Natural killer cell (primary cell): ENCODE measurements around the gene ODAD2. TPM values are rescaled to one million over a fixed set of nuclear protein-coding genes. Genes with fewer than 3 reads are reported as not detected.

Source experiments
- ATAC-seq, 3 donors: fragments of 150-1000 bp in 2 of 3; fragments of 200-7000 bp in 1 of 3; cut with Tn5 transposase; 1 replicate in 1 of 3; 2 replicates in 2 of 3; pipeline ENCODE4 v1.10.0; 2021; ENCODE audit warnings: mild to moderate bottlenecking in 2 of 3, moderate library complexity in 2 of 3
- DNase-seq, 2 donors: peaks; one replicate each; pipeline versions ENCODE4 v3.0.0 to v3.0.0-alpha.2; 2013 to 2021; ENCODE audit warnings: mixed read lengths in 1 of 2
- H3K27ac ChIP-seq: one replicate; pipeline ENCODE4 v1.5.1; 2013; ENCODE audit warnings: mild to moderate bottlenecking, low read length
- H3K27me3 ChIP-seq: one replicate; pipeline ENCODE4 v1.6.1; 2013; ENCODE audit warnings: low read length; ENCODE audit not compliant: control insufficient read depth, insufficient read depth
- H3K36me3 ChIP-seq: one replicate; pipeline ENCODE4 v1.6.1; 2013; ENCODE audit warnings: low read length; ENCODE audit not compliant: control insufficient read depth, insufficient read depth
- H3K4me1 ChIP-seq: one replicate; pipeline ENCODE4 v1.6.1; 2013; ENCODE audit warnings: low read length; ENCODE audit not compliant: control insufficient read depth, insufficient read depth
- H3K4me3 ChIP-seq: one replicate; pipeline ENCODE4 v1.5.1; 2013; ENCODE audit warnings: low read length
- H3K9me3 ChIP-seq: one replicate; pipeline ENCODE4 v1.6.1; 2013; ENCODE audit warnings: low read length; ENCODE audit not compliant: control insufficient read depth, insufficient read depth
- H3K27ac Mint-ChIP-seq, 2 donors: one replicate each; pipeline ENCODE4 v1.8.0; 2022; ENCODE audit warnings: mild to moderate bottlenecking in 2 of 2, mixed read lengths in 2 of 2, moderate library complexity in 1 of 2
- H3K27me3 Mint-ChIP-seq, 2 donors: one replicate each; pipeline ENCODE4 v1.8.0; 2022; ENCODE audit warnings: low read depth in 2 of 2, mixed read lengths in 2 of 2
- H3K36me3 Mint-ChIP-seq: one replicate; pipeline ENCODE4 v1.8.0; 2022; ENCODE audit warnings: mixed read lengths
- H3K4me1 Mint-ChIP-seq, 2 donors: one replicate each; pipeline ENCODE4 v1.8.0; 2022; ENCODE audit warnings: mixed read lengths in 2 of 2
- H3K4me3 Mint-ChIP-seq: one replicate; pipeline ENCODE4 v1.8.0; 2022; ENCODE audit warnings: mild to moderate bottlenecking, moderate library complexity, mixed read lengths
- H3K9me3 Mint-ChIP-seq, 2 donors: one replicate each; pipeline ENCODE4 v1.8.0; 2022; ENCODE audit warnings: mixed read lengths in 2 of 2
- WGBS: methylation state at CpG from one replicate; pipeline ENCODE4 v1.1.7; 2013; ENCODE audit warnings: missing lambda C conversion rate; ENCODE audit not compliant: insufficient coverage; 5-methylcytosine and 5-hydroxymethylcytosine counted together
- intact Hi-C: fragments of 100-400 bp; cut with micrococcal nuclease; formaldehyde crosslinking; loops from one replicate; pipeline ENCODE4 v1.14.2; 2022
- total RNA-seq, 4 donors: library from RNA; stranded (reverse); fragments of 120-200 nt in 1 of 4; gene quantifications; one replicate each; pipeline versions ENCODE4 v1.2.3 to v1.2.4, GENCODE V29; 2013 to 2022
- TF ChIP-seq, protein P1 (sequence below): fragments of 200-600 bp; IDR thresholded peaks from one replicate; pipeline ENCODE4 v1.8.0; 2022; ENCODE audit warnings: antibody characterized with exemption

Gene ODAD2, protein sequence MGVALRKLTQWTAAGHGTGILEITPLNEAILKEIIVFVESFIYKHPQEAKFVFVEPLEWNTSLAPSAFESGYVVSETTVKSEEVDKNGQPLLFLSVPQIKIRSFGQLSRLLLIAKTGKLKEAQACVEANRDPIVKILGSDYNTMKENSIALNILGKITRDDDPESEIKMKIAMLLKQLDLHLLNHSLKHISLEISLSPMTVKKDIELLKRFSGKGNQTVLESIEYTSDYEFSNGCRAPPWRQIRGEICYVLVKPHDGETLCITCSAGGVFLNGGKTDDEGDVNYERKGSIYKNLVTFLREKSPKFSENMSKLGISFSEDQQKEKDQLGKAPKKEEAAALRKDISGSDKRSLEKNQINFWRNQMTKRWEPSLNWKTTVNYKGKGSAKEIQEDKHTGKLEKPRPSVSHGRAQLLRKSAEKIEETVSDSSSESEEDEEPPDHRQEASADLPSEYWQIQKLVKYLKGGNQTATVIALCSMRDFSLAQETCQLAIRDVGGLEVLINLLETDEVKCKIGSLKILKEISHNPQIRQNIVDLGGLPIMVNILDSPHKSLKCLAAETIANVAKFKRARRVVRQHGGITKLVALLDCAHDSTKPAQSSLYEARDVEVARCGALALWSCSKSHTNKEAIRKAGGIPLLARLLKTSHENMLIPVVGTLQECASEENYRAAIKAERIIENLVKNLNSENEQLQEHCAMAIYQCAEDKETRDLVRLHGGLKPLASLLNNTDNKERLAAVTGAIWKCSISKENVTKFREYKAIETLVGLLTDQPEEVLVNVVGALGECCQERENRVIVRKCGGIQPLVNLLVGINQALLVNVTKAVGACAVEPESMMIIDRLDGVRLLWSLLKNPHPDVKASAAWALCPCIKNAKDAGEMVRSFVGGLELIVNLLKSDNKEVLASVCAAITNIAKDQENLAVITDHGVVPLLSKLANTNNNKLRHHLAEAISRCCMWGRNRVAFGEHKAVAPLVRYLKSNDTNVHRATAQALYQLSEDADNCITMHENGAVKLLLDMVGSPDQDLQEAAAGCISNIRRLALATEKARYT
- not detected for total RNA-seq
- 0.09 TPM for total RNA-seq (2013)

GRCh38 chr10:27998954-27999275 lies at the start of gene ODAD2:
Gene ODAD2, minus strand, starts transcription at chr10:27999079. Its CDS starts 3,937 bp downstream, at chr10:27995142.
- intact Hi-C loops: no loop called here
- TF ChIP-seq, protein P1, sequence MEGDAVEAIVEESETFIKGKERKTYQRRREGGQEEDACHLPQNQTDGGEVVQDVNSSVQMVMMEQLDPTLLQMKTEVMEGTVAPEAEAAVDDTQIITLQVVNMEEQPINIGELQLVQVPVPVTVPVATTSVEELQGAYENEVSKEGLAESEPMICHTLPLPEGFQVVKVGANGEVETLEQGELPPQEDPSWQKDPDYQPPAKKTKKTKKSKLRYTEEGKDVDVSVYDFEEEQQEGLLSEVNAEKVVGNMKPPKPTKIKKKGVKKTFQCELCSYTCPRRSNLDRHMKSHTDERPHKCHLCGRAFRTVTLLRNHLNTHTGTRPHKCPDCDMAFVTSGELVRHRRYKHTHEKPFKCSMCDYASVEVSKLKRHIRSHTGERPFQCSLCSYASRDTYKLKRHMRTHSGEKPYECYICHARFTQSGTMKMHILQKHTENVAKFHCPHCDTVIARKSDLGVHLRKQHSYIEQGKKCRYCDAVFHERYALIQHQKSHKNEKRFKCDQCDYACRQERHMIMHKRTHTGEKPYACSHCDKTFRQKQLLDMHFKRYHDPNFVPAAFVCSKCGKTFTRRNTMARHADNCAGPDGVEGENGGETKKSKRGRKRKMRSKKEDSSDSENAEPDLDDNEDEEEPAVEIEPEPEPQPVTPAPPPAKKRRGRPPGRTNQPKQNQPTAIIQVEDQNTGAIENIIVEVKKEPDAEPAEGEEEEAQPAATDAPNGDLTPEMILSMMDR: no peak
- peak within 1 kb of the TSS; percentile 80 for H3K4me3 Mint-ChIP-seq

DNA sequence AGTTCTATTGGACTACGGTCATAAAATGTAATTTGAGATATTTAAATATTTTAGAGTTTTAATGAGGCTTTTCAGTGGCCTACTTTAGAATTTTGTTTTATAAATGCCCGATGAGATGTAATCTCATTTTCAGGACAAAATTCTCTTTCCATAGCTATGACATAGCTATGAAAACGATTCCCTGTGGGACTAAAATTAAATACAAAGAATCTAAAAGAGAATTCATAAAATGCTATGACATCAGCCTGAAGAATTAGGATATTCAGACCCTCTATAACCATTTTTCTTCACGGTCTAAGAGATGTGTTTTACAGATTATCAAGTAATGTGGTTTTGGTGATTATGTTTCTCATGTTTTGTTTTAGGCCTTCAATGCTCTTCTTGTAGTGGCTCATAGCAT lies 48.2 kb upstream of the ODAD2 start:
- no peak overlapping the region for H3K4me3 ChIP-seq
- no peak for ATAC-seq
- no peak for DNase-seq
- no peak overlapping the region for H3K27ac Mint-ChIP-seq
- no peaks in the 10 kb centered on the region for H3K4me1 Mint-ChIP-seq
- intact Hi-C loops: no loop called here
- H3K4me1 ChIP-seq: no peaks in the 10 kb centered on the region
- H3K36me3 ChIP-seq: no peaks in the 10 kb centered on the region
- no peaks in the 10 kb centered on the region for H3K27me3 Mint-ChIP-seq
- WGBS: no CpG with 5 or more reads among the region's 4 CpGs
- no peaks in the 10 kb centered on the region for H3K9me3 ChIP-seq
- H3K4me3 Mint-ChIP-seq: no peak overlapping the region
- TF ChIP-seq, protein P1: no peak
- no peaks in the 10 kb centered on the region for H3K9me3 Mint-ChIP-seq
- no peak overlapping the region for H3K27ac ChIP-seq
- H3K27me3 ChIP-seq: no peaks in the 10 kb centered on the region
- no peaks in the 10 kb centered on the region for H3K36me3 Mint-ChIP-seq

More at GRCh38 chr10:27998954-27999275, at the start of gene ODAD2:
- Mint-ChIP-seq H3K4me1 (peaks cover 12 to 17% of the 10 kb centered on the region in 2 donors), H3K27me3 (peaks cover 41 to 64% of the 10 kb centered on the region in 2 donors), H3K36me3 (no peaks in the 10 kb centered on the region), H3K9me3 (no peaks in the 10 kb centered on the region), H3K27ac (no peak within 1 kb of the TSS)
- Histone ChIP-seq H3K27me3 (peaks cover 21% of the 10 kb centered on the region), H3K9me3 (no peaks in the 10 kb centered on the region), H3K4me1 (peaks cover 11% of the 10 kb centered on the region), H3K4me3 (peak within 1 kb of the TSS; percentile 29), H3K27ac (no peak within 1 kb of the TSS), H3K36me3 (no peaks in the 10 kb centered on the region)
- DNase-seq (peak in 1 of 2 donors; percentile 23), ATAC-seq (no peak)
- 3% methylated on average over 30 of the region's 30 CpGs for WGBS

GRCh38 chr10:28046579-28046978 lies 47.7 kb upstream of the ODAD2 start:
- TF ChIP-seq, protein P1: no peak
- Mint-ChIP-seq H3K27me3 (no peaks in the 10 kb centered on the region), H3K27ac (no peak overlapping the region), H3K4me1 (no peaks in the 10 kb centered on the region), H3K4me3 (no peak overlapping the region), H3K36me3 (no peaks in the 10 kb centered on the region), H3K9me3 (no peaks in the 10 kb centered on the region)
- DNase-seq (no peak), ATAC-seq (no peak)
- intact Hi-C loops: no loop called here
- no peak overlapping the region for H3K27ac ChIP-seq
- H3K36me3 ChIP-seq: no peaks in the 10 kb centered on the region
- WGBS: 93% methylated on average over 1 of the region's 3 CpGs
- no peaks in the 10 kb centered on the region for H3K27me3 ChIP-seq
- H3K4me3 ChIP-seq: no peak overlapping the region
- H3K4me1 ChIP-seq: no peaks in the 10 kb centered on the region
- no peaks in the 10 kb centered on the region for H3K9me3 ChIP-seq
